ENCODE measurements around the gene ZNF579.
"Not testable (repeated sequence)": the region's sequence is repeated elsewhere in the genome, so short reads cannot be mapped to it uniquely, and the experiment has no call there.

ZNF579 gene

GRCh38 chr19:55578761-55579747 is 1.6 kb downstream of the ZNF579 start:
- in situ Hi-C loops (cut with MboI; ENCODE audit: low pct_unique_long_range_greater_than_20kb, low sequenced_read_pairs, unreplicated experiment) = no loop called here
- TF ChIP-seq CTCF (IDR thresholded peaks at IDR 0.05; ENCODE audit: extremely low read depth, insufficient read depth, missing control alignments) = no peak

GRCh38 chr19:55578031-55578760 is 2.5 kb downstream of the ZNF579 start:
- TF ChIP-seq CTCF (IDR thresholded peaks at IDR 0.05; ENCODE audit: extremely low read depth, insufficient read depth, missing control alignments) = no peak
- in situ Hi-C loops (cut with MboI; ENCODE audit: low pct_unique_long_range_greater_than_20kb, low sequenced_read_pairs, unreplicated experiment) = no loop called here

More at GRCh38 chr19:55578761-55579747, 1.6 kb downstream of the ZNF579 start:
- DNase-seq (ENCODE audit: low spot score) = no peak

GRCh38 chr19:55576746-55577145 is 3.9 kb downstream of the ZNF579 start:
- no peak for DNase-seq (ENCODE audit: low spot score)
- no peak for TF ChIP-seq CTCF (IDR thresholded peaks at IDR 0.05; ENCODE audit: extremely low read depth, insufficient read depth, missing control alignments)
- in situ Hi-C loops (cut with MboI; ENCODE audit: low pct_unique_long_range_greater_than_20kb, low sequenced_read_pairs, unreplicated experiment) = no loop called here

More at GRCh38 chr19:55578031-55578760, 2.5 kb downstream of the ZNF579 start:
- no peak for DNase-seq (ENCODE audit: low spot score)

GRCh38 chr19:55573929-55574328 is 6.7 kb downstream of the ZNF579 start:
- in situ Hi-C loops (cut with MboI; ENCODE audit: low pct_unique_long_range_greater_than_20kb, low sequenced_read_pairs, unreplicated experiment) = not testable (repeated sequence)

GRCh38 chr19:55569477-55569876 is 11.2 kb downstream of the ZNF579 start:
- DNase-seq (ENCODE audit: low spot score); in situ Hi-C loops (cut with MboI; ENCODE audit: low pct_unique_long_range_greater_than_20kb, low sequenced_read_pairs, unreplicated experiment): not testable (repeated sequence)

More at GRCh38 chr19:55573929-55574328, 6.7 kb downstream of the ZNF579 start:
- DNase-seq (ENCODE audit: low spot score) = not testable (repeated sequence)

- DNase-seq (ENCODE audit: low spot score) = no peak
- in situ Hi-C loops (cut with MboI; ENCODE audit: low pct_unique_long_range_greater_than_20kb, low sequenced_read_pairs, unreplicated experiment) = no loop called here
- no peak for TF ChIP-seq CTCF (IDR thresholded peaks at IDR 0.05; ENCODE audit: extremely low read depth, insufficient read depth, missing control alignments)
Observed at GRCh38 chr19:55567708-55568328, 12.8 kb downstream of the ZNF579 start.

GRCh38 chr19:55566823-55567222 is 13.8 kb downstream of the ZNF579 start:
- DNase-seq (ENCODE audit: low spot score) = no peak
- in situ Hi-C loops (cut with MboI; ENCODE audit: low pct_unique_long_range_greater_than_20kb, low sequenced_read_pairs, unreplicated experiment) = no loop called here

More at GRCh38 chr19:55566823-55567222, 13.8 kb downstream of the ZNF579 start:
- no peak for TF ChIP-seq CTCF (IDR thresholded peaks at IDR 0.05; ENCODE audit: extremely low read depth, insufficient read depth, missing control alignments)

All from GM13977 (cell line).